Endothelial cell of umbilical vein (primary cell): Measurements from ENCODE around the gene FMN1. TPM values are rescaled to one million over a fixed set of nuclear protein-coding genes. Genes with fewer than 3 reads are reported as not detected.
A peak's percentile ranks its signal among the peaks of the same experiment; 100 is the strongest.

Experiments used
- BruUV-seq: library from RNA; stranded (reverse); fragments of 400-500 nt; replicated peaks from 2 replicates; lab custom pipeline; 2021; lab: Mats Ljungman, UMichigan
- CTCF ChIA-PET: fragments of 300-600, 350-600 bp; sonication (Branson Sonifier 250); formaldehyde crosslinking; loops from one replicate; lab custom pipeline; 2021; ENCODE audit warnings: antibody characterized with exemption, inconsistent platforms; lab: Charles Lee
- POLR2A ChIA-PET: fragments of 300-600, 350-600 bp; sonication (Branson Sonifier 250); formaldehyde crosslinking; loops from one replicate; lab custom pipeline; 2021; ENCODE audit warnings: antibody characterized with exemption, inconsistent platforms; lab: Charles Lee
- DNase-seq: peaks from one replicate; pipeline ENCODE4 v3.0.0-alpha.2; 2011; ENCODE audit warnings: low read depth, low spot score
- FAIRE-seq: peaks from 2 replicates; lab custom pipeline; 2011; peaks lifted over from hg19 to GRCh38; lab: Jason Lieb, UNC
- H2AFZ ChIP-seq: 2 replicates; pipeline ENCODE4 v1.6.0; 2012; ENCODE audit warnings: low read depth, low read length, control low read depth, inconsistent platforms
- H3K27ac ChIP-seq: 2 replicates; pipeline ENCODE4 v1.5.1; 2011; ENCODE audit warnings: low read depth, mild to moderate bottlenecking, control low read depth, low read length, moderate library complexity; ENCODE audit not compliant: insufficient read depth
- H3K27me3 ChIP-seq, 2 experiments: 2 replicates each; pipeline versions ENCODE4 v1.6.0 to v1.6.1; 2011; ENCODE audit warnings: low read length in 2 of 2, mixed read lengths in 1 of 2; ENCODE audit not compliant: control insufficient read depth in 2 of 2, insufficient read depth in 2 of 2
- H3K36me3 ChIP-seq, 2 experiments: 2 replicates in 1 of 2; 3 replicates in 1 of 2; pipeline ENCODE4 v1.5.1; 2011; ENCODE audit warnings: low read length in 2 of 2, mild to moderate bottlenecking in 1 of 2, moderate library complexity in 1 of 2; ENCODE audit not compliant: control insufficient read depth in 2 of 2, insufficient read depth in 2 of 2; ENCODE audit errors: extremely low read depth in 1 of 2
- H3K4me1 ChIP-seq: 3 replicates; pipeline ENCODE4 v1.5.1; 2011; ENCODE audit warnings: mild to moderate bottlenecking, low read length; ENCODE audit not compliant: control insufficient read depth, insufficient read depth; ENCODE audit errors: extremely low read depth
- H3K4me2 ChIP-seq: 2 replicates; pipeline ENCODE4 v1.6.1; 2011; ENCODE audit warnings: low read length, control low read depth, mixed read lengths; ENCODE audit not compliant: insufficient read depth
- H3K4me3 ChIP-seq, 3 experiments: fragments of 200-600 bp in 1 of 3; sonication (generic), shearing (Covaris generic) in 1 of 3; replicated peaks in 1 of 3; 2 replicates each; pipeline ENCODE4 v1.5.1; 2011 to 2016; ENCODE audit warnings: control low read depth in 3 of 3, low read length in 3 of 3, mild to moderate bottlenecking in 2 of 3, inconsistent platforms in 1 of 3, low read depth in 1 of 3, moderate library complexity in 1 of 3; ENCODE audit not compliant: insufficient read depth in 1 of 3
- H3K79me2 ChIP-seq: 2 replicates; pipeline ENCODE4 v1.6.0; 2012; ENCODE audit warnings: low read length, inconsistent platforms; ENCODE audit not compliant: control insufficient read depth, insufficient read depth
- H3K9ac ChIP-seq: replicated peaks from 2 replicates; pipeline ENCODE3; 2011; ENCODE audit warnings: low read length, control low read depth; ENCODE audit not compliant: insufficient read depth; ENCODE audit errors: extremely low read depth
- H3K9me1 ChIP-seq: replicated peaks from 3 replicates; pipeline ENCODE4 v1.6.0; 2011; ENCODE audit warnings: mild to moderate bottlenecking, low read length; ENCODE audit not compliant: control insufficient read depth, insufficient read depth; ENCODE audit errors: extremely low read depth
- H3K9me3 ChIP-seq: replicated peaks from 2 replicates; pipeline ENCODE4 v1.5.1; 2012; ENCODE audit warnings: low read length, inconsistent platforms; ENCODE audit not compliant: control insufficient read depth, insufficient read depth
- H4K20me1 ChIP-seq: replicated peaks from 2 replicates; pipeline ENCODE3; 2011; ENCODE audit warnings: mild to moderate bottlenecking, low read length; ENCODE audit not compliant: control insufficient read depth, insufficient read depth; ENCODE audit errors: extremely low read depth
- EZH2 ChIP-seq: IDR thresholded peaks from 2 replicates; pipeline ENCODE4 v1.6.1; 2012; ENCODE audit warnings: borderline replicate concordance, low read depth, mild to moderate bottlenecking, moderate library complexity, low read length, inconsistent platforms; ENCODE audit not compliant: severe bottlenecking
- FOS ChIP-seq: IDR thresholded peaks from 2 replicates; pipeline ENCODE4 v1.6.1; 2011; ENCODE audit warnings: mild to moderate bottlenecking, low read length, moderate library complexity, borderline replicate concordance; ENCODE audit not compliant: insufficient read depth
- GATA2 ChIP-seq: IDR thresholded peaks from 2 replicates; pipeline ENCODE4 v1.7.0; 2011; ENCODE audit warnings: low read depth, mild to moderate bottlenecking, moderate library complexity, mixed read lengths, low read length; ENCODE audit not compliant: insufficient read length, insufficient read depth
- JUN ChIP-seq: IDR thresholded peaks from 2 replicates; pipeline ENCODE4 v1.6.1; 2011; ENCODE audit warnings: borderline replicate concordance, low read depth; ENCODE audit not compliant: insufficient read length, insufficient read depth
- MYC ChIP-seq: IDR thresholded peaks from one replicate; pipeline ENCODE4 v1.6.1; 2011; ENCODE audit warnings: mild to moderate bottlenecking, low read depth, low read length
- POLR2A ChIP-seq: IDR thresholded peaks from 2 replicates; pipeline ENCODE4 v1.6.1; 2012; ENCODE audit warnings: low read depth, mild to moderate bottlenecking, control low read depth, low read length
- POLR2AphosphoS5 ChIP-seq: IDR thresholded peaks from 2 replicates; pipeline ENCODE4 v1.6.1; 2012; ENCODE audit warnings: low read depth, mild to moderate bottlenecking, control low read depth, low read length, moderate library complexity; ENCODE audit not compliant: insufficient read depth
- dilution Hi-C: fragments of 300-500 bp; cut with MboI; formaldehyde crosslinking; loops from one replicate; pipeline ENCODE4 v1.15.0; 2019; ENCODE audit warnings: low sequenced_read_pairs; ENCODE audit not compliant: extremely low pct_ligation_motif_present
- intact Hi-C: fragments of 100-400 bp; cut with micrococcal nuclease; formaldehyde crosslinking; loops from one replicate; pipeline ENCODE4 v1.10.0; 2022
- polyA plus RNA-seq, 4 experiments: library from polyadenylated mRNA; depleted of rRNA in 3 of 4; stranded (reverse) in 3 of 4; unstranded in 1 of 4; fragments of >200 nt; gene quantifications; 2 replicates each; pipeline versions ENCODE4 v1.2.1 to v1.2.3, GENCODE V29; 2011 to 2012; ENCODE audit warnings: missing spikeins in 1 of 4
- total RNA-seq: library from RNA; stranded (reverse); gene quantifications from 2 replicates; pipeline ENCODE4 v1.2.3, GENCODE V29; 2021
- TF ChIP-seq, protein P1 (sequence below): IDR thresholded peaks from 2 replicates; pipeline ENCODE4 v1.6.1; 2011; ENCODE audit not compliant: insufficient read depth, insufficient read length
- TF ChIP-seq, protein P2 (sequence below), 2 donors: IDR thresholded peaks; 1 replicate in 1 of 2; 2 replicates in 1 of 2; pipeline ENCODE4 v1.5.1; 2011; ENCODE audit warnings: low read length in 2 of 2, mild to moderate bottlenecking in 2 of 2, moderate library complexity in 2 of 2, control low read depth in 1 of 2, inconsistent platforms in 1 of 2, low read depth in 1 of 2; ENCODE audit not compliant: insufficient read depth in 1 of 2; ENCODE audit errors: extremely low read depth in 1 of 2

Gene FMN1
- total and polyA plus RNA-seq, 2 donors (not counting 3 experiments of a cell fraction or from before 2014, with no cell fraction given), result 0.01 to 0.29 TPM

DNA sequence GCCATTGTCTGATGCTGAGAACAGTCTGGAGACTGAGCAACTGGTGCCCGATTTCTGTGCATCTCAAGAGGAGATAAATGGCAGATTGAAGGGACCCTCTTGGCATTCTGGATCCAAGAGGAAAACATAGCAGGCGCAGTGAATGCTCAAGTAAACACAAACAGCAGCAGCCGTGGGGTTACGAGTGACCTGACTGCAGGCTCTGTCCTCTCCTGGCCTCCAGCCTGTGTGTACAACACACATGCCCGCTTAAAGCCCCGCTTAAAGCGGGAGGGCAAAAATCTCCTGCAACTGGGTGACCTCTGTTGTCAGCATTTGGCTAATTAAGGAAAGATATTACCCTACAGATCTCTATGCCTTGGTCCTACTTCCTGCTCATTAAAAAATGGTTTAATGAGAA, 356.2 kb downstream of the FMN1 start:
- Histone ChIP-seq H2AFZ (no peak overlapping the region), H3K4me3 (no peak overlapping the region), H3K79me2 (no peaks in the 10 kb centered on the region), H3K9me1 (no peaks in the 10 kb centered on the region), H3K27me3 (no peaks in the 10 kb centered on the region), H3K4me2 (no peak overlapping the region), H3K27ac (no peak overlapping the region), H3K36me3 (no peaks in the 10 kb centered on the region), H3K4me1 (peaks cover 18% of the 10 kb centered on the region), H3K9ac (no peak overlapping the region), H3K9me3 (no peaks in the 10 kb centered on the region), H4K20me1 (no peaks in the 10 kb centered on the region)
- no peak for DNase-seq
- intact Hi-C loops, result loop anchor here (1.0 kb wide), 1 partner anchor 176 kb away; no protein-coding TSS in a partner anchor
- no peak for FAIRE-seq
- BruUV-seq, result TSS peak; percentile 48
- dilution Hi-C loops, result no loop called here
- ChIA-PET CTCF (interaction anchor here (1.0 to 3.8 kb wide), 5 partner anchors 48 to 176 kb away, joined by 3 to 35 read pairs (median 7); no protein-coding TSS in a partner anchor), POLR2A (no interaction called here)
- TF ChIP-seq JUN (no peak), POLR2AphosphoS5 (no peak), EZH2 (no peak), GATA2 (no peak), MYC (no peak), FOS (no peak), POLR2A (no peak)
- TF ChIP-seq, protein P1, sequence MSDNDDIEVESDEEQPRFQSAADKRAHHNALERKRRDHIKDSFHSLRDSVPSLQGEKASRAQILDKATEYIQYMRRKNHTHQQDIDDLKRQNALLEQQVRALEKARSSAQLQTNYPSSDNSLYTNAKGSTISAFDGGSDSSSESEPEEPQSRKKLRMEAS, result no peak
- TF ChIP-seq, protein P2, sequence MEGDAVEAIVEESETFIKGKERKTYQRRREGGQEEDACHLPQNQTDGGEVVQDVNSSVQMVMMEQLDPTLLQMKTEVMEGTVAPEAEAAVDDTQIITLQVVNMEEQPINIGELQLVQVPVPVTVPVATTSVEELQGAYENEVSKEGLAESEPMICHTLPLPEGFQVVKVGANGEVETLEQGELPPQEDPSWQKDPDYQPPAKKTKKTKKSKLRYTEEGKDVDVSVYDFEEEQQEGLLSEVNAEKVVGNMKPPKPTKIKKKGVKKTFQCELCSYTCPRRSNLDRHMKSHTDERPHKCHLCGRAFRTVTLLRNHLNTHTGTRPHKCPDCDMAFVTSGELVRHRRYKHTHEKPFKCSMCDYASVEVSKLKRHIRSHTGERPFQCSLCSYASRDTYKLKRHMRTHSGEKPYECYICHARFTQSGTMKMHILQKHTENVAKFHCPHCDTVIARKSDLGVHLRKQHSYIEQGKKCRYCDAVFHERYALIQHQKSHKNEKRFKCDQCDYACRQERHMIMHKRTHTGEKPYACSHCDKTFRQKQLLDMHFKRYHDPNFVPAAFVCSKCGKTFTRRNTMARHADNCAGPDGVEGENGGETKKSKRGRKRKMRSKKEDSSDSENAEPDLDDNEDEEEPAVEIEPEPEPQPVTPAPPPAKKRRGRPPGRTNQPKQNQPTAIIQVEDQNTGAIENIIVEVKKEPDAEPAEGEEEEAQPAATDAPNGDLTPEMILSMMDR (IDR thresholded peaks at IDR 0.05; ENCODE audit: extremely low read depth in 1 of 2, insufficient read depth in 1 of 2, low read depth in 1 of 2, low read length in 2 of 2), result no peak
